ENCODE results near the gene CNTNAP2.

Gene CNTNAP2

DNA sequence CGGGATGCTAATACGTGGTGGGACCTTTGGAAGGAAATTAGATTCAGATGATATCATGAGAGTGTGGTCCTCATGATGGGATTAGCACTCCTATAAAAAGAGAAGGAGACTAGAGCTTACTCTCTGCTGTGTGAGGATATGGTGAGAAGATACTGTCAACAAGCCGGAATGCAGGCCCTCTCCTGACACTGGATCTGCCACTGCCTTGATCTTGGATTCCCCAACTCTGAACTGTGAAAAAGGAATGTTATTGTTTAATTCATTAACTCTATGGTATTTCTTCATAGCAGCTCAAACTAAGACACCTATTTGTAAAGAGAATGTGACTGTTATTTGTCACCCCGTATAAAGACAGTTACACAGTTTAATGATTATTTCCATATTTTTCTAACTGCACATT lies 1246.5 kb downstream of the CNTNAP2 start:
- H2AFZ ChIP-seq (ENCODE audit: low read depth, low read length, severe bottlenecking) = no peak overlapping the region
- TF ChIP-seq, protein P1, sequence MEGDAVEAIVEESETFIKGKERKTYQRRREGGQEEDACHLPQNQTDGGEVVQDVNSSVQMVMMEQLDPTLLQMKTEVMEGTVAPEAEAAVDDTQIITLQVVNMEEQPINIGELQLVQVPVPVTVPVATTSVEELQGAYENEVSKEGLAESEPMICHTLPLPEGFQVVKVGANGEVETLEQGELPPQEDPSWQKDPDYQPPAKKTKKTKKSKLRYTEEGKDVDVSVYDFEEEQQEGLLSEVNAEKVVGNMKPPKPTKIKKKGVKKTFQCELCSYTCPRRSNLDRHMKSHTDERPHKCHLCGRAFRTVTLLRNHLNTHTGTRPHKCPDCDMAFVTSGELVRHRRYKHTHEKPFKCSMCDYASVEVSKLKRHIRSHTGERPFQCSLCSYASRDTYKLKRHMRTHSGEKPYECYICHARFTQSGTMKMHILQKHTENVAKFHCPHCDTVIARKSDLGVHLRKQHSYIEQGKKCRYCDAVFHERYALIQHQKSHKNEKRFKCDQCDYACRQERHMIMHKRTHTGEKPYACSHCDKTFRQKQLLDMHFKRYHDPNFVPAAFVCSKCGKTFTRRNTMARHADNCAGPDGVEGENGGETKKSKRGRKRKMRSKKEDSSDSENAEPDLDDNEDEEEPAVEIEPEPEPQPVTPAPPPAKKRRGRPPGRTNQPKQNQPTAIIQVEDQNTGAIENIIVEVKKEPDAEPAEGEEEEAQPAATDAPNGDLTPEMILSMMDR (IDR thresholded peaks at IDR 0.05; ENCODE audit: insufficient read depth, low read length, poor library complexity, severe bottlenecking) = no peak
- TF ChIP-seq EZH2phosphoT487 (conservative IDR thresholded peaks at IDR 0.05; ENCODE audit: low read length) = no peak
- H3K27ac ChIP-seq (ENCODE audit: low read depth, low read length) = no peak overlapping the region

DNA sequence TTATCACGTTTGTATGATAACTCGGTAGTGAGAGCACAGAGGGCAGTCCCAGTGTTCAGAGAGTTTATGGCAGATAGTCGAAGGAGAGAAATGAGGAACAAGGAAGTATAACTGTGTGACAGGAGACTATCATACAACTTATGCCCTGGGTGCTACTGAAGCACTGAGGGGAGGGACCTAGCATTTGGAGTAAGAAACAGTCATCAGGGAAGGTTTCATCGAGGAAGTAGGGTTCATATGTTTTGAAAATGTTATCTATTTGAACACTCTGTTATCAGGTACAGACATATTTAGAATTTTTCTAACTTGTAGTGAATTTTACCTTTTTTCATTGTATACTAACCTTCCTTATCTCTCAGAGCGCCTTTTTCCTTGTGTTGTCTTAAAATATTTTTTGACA lies 1259.6 kb downstream of the CNTNAP2 start:
- TF ChIP-seq, protein P1 (IDR thresholded peaks at IDR 0.05; ENCODE audit: insufficient read depth, low read length, poor library complexity, severe bottlenecking) = no peak
- TF ChIP-seq EZH2phosphoT487 (conservative IDR thresholded peaks at IDR 0.05; ENCODE audit: low read length) = no peak

More for the DNA sequence above, 1246.5 kb downstream of the CNTNAP2 start:
- no peaks in the 10 kb centered on the region for H3K27me3 ChIP-seq (ENCODE audit: low read length)
- H3K79me2 ChIP-seq (ENCODE audit: insufficient read depth, low read length) = no peaks in the 10 kb centered on the region
- H3K36me3 ChIP-seq (ENCODE audit: low read length) = no peaks in the 10 kb centered on the region
- no peaks in the 10 kb centered on the region for H3K9me2 ChIP-seq (replicated peaks; ENCODE audit: insufficient read depth, low read length)
- no peak overlapping the region for H3K9ac ChIP-seq (ENCODE audit: low read length)
- H3F3A ChIP-seq (ENCODE audit: insufficient read depth) = no peaks in the 10 kb centered on the region
- H3K9me3 ChIP-seq (ENCODE audit: insufficient read depth, low read length) = no peaks in the 10 kb centered on the region
- H3K4me3 ChIP-seq (ENCODE audit: insufficient read depth, low read length, poor library complexity, severe bottlenecking) = no peak overlapping the region
- no peaks in the 10 kb centered on the region for H4K20me1 ChIP-seq (ENCODE audit: low read depth, low read length)
- H3K4me2 ChIP-seq (ENCODE audit: low read depth, low read length, poor library complexity, severe bottlenecking) = no peak overlapping the region

GRCh38 chr7:147380926-147381325 lies 1264.3 kb downstream of the CNTNAP2 start:
- H3K9me2 ChIP-seq (replicated peaks; ENCODE audit: insufficient read depth, low read length) = no peaks in the 10 kb centered on the region
- H3K27me3 ChIP-seq (ENCODE audit: low read length) = no peaks in the 10 kb centered on the region
- no peaks in the 10 kb centered on the region for H3K36me3 ChIP-seq (ENCODE audit: low read length)
- no peak overlapping the region for H3K4me3 ChIP-seq (ENCODE audit: insufficient read depth, low read length, poor library complexity, severe bottlenecking)
- H3K4me2 ChIP-seq (ENCODE audit: low read depth, low read length, poor library complexity, severe bottlenecking) = no peak overlapping the region
- no peaks in the 10 kb centered on the region for H4K20me1 ChIP-seq (ENCODE audit: low read depth, low read length)
- no peak for TF ChIP-seq EZH2phosphoT487 (conservative IDR thresholded peaks at IDR 0.05; ENCODE audit: low read length)
- TF ChIP-seq, protein P1 (IDR thresholded peaks at IDR 0.05; ENCODE audit: insufficient read depth, low read length, poor library complexity, severe bottlenecking) = no peak
- no peak overlapping the region for H3K27ac ChIP-seq (ENCODE audit: low read depth, low read length)
- no peaks in the 10 kb centered on the region for H3K79me2 ChIP-seq (ENCODE audit: insufficient read depth, low read length)
- no peaks in the 10 kb centered on the region for H3K9me3 ChIP-seq (ENCODE audit: insufficient read depth, low read length)
- no peak overlapping the region for H2AFZ ChIP-seq (ENCODE audit: low read depth, low read length, severe bottlenecking)
- no peak overlapping the region for H3K9ac ChIP-seq (ENCODE audit: low read length)
- H3F3A ChIP-seq (ENCODE audit: insufficient read depth) = no peaks in the 10 kb centered on the region

More for the DNA sequence above, 1259.6 kb downstream of the CNTNAP2 start:
- Histone ChIP-seq H2AFZ (ENCODE audit: low read depth, low read length, severe bottlenecking) (no peak overlapping the region), H3K4me2 (ENCODE audit: low read depth, low read length, poor library complexity, severe bottlenecking) (no peak overlapping the region), H3K9me3 (ENCODE audit: insufficient read depth, low read length) (no peaks in the 10 kb centered on the region), H3K79me2 (ENCODE audit: insufficient read depth, low read length) (no peaks in the 10 kb centered on the region), H4K20me1 (ENCODE audit: low read depth, low read length) (no peaks in the 10 kb centered on the region), H3K27me3 (ENCODE audit: low read length) (no peaks in the 10 kb centered on the region), H3K27ac (ENCODE audit: low read depth, low read length) (no peak overlapping the region), H3K4me3 (ENCODE audit: insufficient read depth, low read length, poor library complexity, severe bottlenecking) (no peak overlapping the region), H3K9ac (ENCODE audit: low read length) (no peak overlapping the region), H3F3A (ENCODE audit: insufficient read depth) (no peaks in the 10 kb centered on the region), H3K9me2 (replicated peaks; ENCODE audit: insufficient read depth, low read length) (no peaks in the 10 kb centered on the region), H3K36me3 (ENCODE audit: low read length) (no peaks in the 10 kb centered on the region)
